Large intestine (tissue), 3 donors: Measurements from ENCODE around the gene GALNTL6. TPM values are rescaled to one million over a fixed set of nuclear protein-coding genes. Genes with fewer than 3 reads are reported as not detected.
A peak's percentile ranks its signal among the peaks of the same experiment; 100 is the strongest.
"Not testable (repeated sequence)": the region's sequence is repeated elsewhere in the genome, so short reads cannot be mapped to it uniquely, and the experiment has no call there.

Experiments
- DNase-seq, 2 donors: peaks; one replicate each; pipeline versions ENCODE4 v3.0.0 to v3.0.0-alpha.2; 2013
- H3K27ac ChIP-seq: one replicate; pipeline ENCODE4 v1.5.1; 2013; ENCODE audit warnings: low read length
- H3K27me3 ChIP-seq: 2 replicates; pipeline ENCODE4 v1.6.1; 2013; ENCODE audit warnings: low read length; ENCODE audit not compliant: control insufficient read depth, insufficient read depth
- H3K36me3 ChIP-seq: 2 replicates; pipeline ENCODE4 v1.6.1; 2013; ENCODE audit warnings: low read length; ENCODE audit not compliant: control insufficient read depth, insufficient read depth
- H3K4me1 ChIP-seq: one replicate; pipeline ENCODE4 v1.6.1; 2013; ENCODE audit warnings: low read length; ENCODE audit not compliant: control insufficient read depth, insufficient read depth
- H3K4me3 ChIP-seq: one replicate; pipeline ENCODE4 v1.5.1; 2013; ENCODE audit warnings: low read length
- H3K9me3 ChIP-seq: one replicate; pipeline ENCODE4 v1.6.1; 2013; ENCODE audit warnings: mild to moderate bottlenecking, low read depth, low read length, moderate library complexity; ENCODE audit not compliant: control insufficient read depth
- WGBS: methylation state at CpG from one replicate; pipeline ENCODE4 v1.1.5; 2013; ENCODE audit warnings: low lambda C conversion rate; ENCODE audit not compliant: insufficient coverage; 5-methylcytosine and 5-hydroxymethylcytosine counted together
- polyA plus RNA-seq: library from polyadenylated mRNA; unstranded; fragments of 120-200 nt; gene quantifications from one replicate; pipeline ENCODE4 v1.2.1, GENCODE V29; 2013

The GALNTL6 gene
- polyA plus RNA-seq, 1 donor: 0.84 TPM

DNA sequence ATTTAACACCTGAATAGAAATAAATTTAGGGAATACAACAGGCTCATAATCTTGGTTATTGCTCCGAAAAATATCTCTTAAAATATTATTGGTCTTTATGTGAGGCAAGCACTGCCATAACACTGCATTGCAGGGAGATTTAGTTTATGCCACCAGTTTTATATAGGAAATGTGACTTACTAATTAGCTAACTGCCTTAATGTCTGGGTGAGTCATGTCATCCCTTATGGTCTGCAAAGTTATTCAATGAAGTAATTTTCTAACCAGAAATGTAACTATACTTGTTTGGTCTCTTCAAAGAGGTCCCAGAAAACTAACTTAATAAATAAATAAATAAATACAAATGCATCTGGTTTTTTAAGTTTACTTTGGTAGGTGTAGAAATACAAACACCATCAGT is 597.2 kb downstream of the GALNTL6 start:
- no peaks in the 10 kb centered on the region for H3K9me3 ChIP-seq
- no peak for DNase-seq
- no CpG with 5 or more reads among the region's 1 CpG for WGBS
- H3K4me1 ChIP-seq: no peaks in the 10 kb centered on the region
- H3K27ac ChIP-seq: no peak overlapping the region
- H3K27me3 ChIP-seq: no peaks in the 10 kb centered on the region
- no peaks in the 10 kb centered on the region for H3K36me3 ChIP-seq
- no peak overlapping the region for H3K4me3 ChIP-seq

DNA sequence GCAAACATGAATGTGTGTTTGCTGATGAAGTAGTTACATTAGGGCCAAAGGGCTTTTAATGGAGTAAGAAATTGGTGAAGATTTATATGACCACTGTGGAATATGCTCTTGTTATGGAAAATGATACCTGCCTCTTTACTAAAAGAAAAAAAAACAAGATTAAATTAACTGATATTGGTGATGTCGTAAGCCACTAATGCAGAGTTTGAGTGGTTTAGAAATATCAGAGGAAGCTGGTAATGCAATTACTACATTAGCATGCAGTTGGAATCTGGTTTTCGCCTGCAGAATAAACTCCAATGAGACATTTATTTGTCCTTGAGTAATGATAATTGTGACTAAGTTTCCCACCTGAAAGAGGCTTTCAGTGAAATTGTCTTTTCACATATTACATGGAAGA is 597.9 kb downstream of the GALNTL6 start:
- DNase-seq: peak in 1 of 2 donors; percentile 1
- WGBS: 94% methylated on average over 2 of the region's 2 CpGs

GRCh38 chr4:172412851-172413580 is 599.8 kb downstream of the GALNTL6 start:
- DNase-seq: no peak

More for the DNA sequence above, 597.9 kb downstream of the GALNTL6 start:
- no peaks in the 10 kb centered on the region for H3K9me3 ChIP-seq
- no peaks in the 10 kb centered on the region for H3K36me3 ChIP-seq
- H3K4me1 ChIP-seq: no peaks in the 10 kb centered on the region
- no peaks in the 10 kb centered on the region for H3K27me3 ChIP-seq
- no peak overlapping the region for H3K4me3 ChIP-seq
- no peak overlapping the region for H3K27ac ChIP-seq

DNA sequence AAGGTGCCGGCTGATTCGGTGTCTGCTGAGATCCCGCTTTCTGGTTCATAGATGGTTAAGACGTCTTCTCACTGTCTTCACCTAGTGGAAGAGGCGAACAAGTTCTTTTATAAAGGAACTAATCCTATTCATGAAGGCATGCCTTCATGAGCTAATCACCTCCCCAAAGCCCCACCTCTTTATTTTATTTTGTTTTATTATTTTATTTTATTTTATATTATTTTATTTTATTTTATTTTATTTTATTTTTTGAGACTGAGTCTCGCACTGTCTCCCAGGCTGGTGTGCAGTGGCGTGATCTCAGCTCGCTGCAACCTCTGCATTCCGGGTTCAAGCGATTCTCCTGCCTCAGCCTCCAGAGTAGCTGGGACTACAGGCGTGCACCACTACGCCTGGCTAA is 615.8 kb downstream of the GALNTL6 start:
- not testable (repeated sequence) for H3K4me1 ChIP-seq, DNase-seq, H3K4me3 ChIP-seq, H3K9me3 ChIP-seq, H3K36me3 ChIP-seq, H3K27me3 ChIP-seq, H3K27ac ChIP-seq
- 97% methylated on average over 6 of the region's 12 CpGs for WGBS

More at GRCh38 chr4:172412851-172413580, 599.8 kb downstream of the GALNTL6 start:
- Histone ChIP-seq H3K9me3 (no peaks in the 10 kb centered on the region), H3K4me3 (no peak overlapping the region), H3K36me3 (no peaks in the 10 kb centered on the region), H3K4me1 (no peaks in the 10 kb centered on the region), H3K27ac (no peak overlapping the region), H3K27me3 (no peaks in the 10 kb centered on the region)
- WGBS: 86% methylated on average over 2 of the region's 3 CpGs

DNA sequence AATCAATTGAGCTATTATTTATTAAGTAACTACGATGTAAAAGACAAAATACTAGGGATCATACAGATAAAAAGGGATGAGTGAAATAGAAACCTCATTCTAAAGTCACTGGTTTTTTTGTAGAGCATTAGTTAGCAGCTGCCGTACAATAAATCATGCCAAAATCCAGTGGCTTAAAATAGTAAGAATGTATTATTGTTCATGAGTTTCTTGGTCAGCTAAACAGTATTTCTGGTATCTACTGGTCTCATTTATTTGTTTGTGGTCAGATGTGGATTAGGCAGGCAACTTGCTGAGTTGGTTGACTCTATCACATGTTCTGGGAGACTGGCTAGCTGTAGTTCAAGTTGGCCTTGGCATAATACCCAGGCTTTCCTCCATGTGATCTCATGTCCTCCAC is 667.3 kb downstream of the GALNTL6 start:
- no peaks in the 10 kb centered on the region for H3K27me3 ChIP-seq
- 100% methylated on average over 1 of the region's 2 CpGs for WGBS
- H3K4me3 ChIP-seq: no peak overlapping the region
- H3K27ac ChIP-seq: no peak overlapping the region
- DNase-seq: no peak
- H3K9me3 ChIP-seq: peaks cover 7% of the 10 kb centered on the region
- H3K4me1 ChIP-seq: no peaks in the 10 kb centered on the region
- no peaks in the 10 kb centered on the region for H3K36me3 ChIP-seq

- 80% methylated on average over 1 of the region's 30 CpGs for WGBS
- Histone ChIP-seq H3K9me3 (peaks cover 7% of the 10 kb centered on the region), H3K27ac (no peak overlapping the region), H3K36me3 (no peaks in the 10 kb centered on the region), H3K4me1 (no peaks in the 10 kb centered on the region), H3K4me3 (no peak overlapping the region), H3K27me3 (no peaks in the 10 kb centered on the region)
- no peak for DNase-seq
Observed at GRCh38 chr4:172481802-172482508, 668.8 kb downstream of the GALNTL6 start.

DNA sequence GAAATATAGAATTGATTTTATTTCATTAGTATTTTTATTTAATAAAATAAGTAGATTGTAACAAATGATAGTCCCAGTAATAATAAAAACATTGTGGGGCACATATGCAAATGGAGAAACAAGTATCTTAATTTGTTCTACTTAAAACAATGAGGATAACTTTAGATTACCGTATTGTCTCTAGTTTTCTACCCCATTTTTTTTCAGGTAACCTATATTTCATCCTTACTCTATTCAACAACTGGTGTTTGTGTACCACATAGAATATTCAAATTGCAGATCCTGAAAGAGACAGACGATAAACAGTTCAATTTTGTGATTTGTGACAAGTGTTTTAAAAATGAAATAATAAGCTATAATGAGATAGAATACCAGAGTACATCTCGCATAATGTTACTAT is 671.8 kb downstream of the GALNTL6 start:
- Histone ChIP-seq H3K36me3 (no peaks in the 10 kb centered on the region), H3K27me3 (no peaks in the 10 kb centered on the region), H3K4me3 (no peak overlapping the region), H3K27ac (no peak overlapping the region), H3K9me3 (peaks cover 7% of the 10 kb centered on the region), H3K4me1 (no peaks in the 10 kb centered on the region)
- WGBS: 95% methylated on average over 3 of the region's 3 CpGs
- no peak for DNase-seq

GRCh38 chr4:172486531-172486930 is 673.3 kb downstream of the GALNTL6 start:
- 93% methylated on average over 2 of the region's 2 CpGs for WGBS
- Histone ChIP-seq H3K27ac (no peak overlapping the region), H3K9me3 (peaks cover 7% of the 10 kb centered on the region), H3K4me3 (no peak overlapping the region), H3K36me3 (no peaks in the 10 kb centered on the region), H3K27me3 (no peaks in the 10 kb centered on the region), H3K4me1 (no peaks in the 10 kb centered on the region)
- DNase-seq: no peak

DNA sequence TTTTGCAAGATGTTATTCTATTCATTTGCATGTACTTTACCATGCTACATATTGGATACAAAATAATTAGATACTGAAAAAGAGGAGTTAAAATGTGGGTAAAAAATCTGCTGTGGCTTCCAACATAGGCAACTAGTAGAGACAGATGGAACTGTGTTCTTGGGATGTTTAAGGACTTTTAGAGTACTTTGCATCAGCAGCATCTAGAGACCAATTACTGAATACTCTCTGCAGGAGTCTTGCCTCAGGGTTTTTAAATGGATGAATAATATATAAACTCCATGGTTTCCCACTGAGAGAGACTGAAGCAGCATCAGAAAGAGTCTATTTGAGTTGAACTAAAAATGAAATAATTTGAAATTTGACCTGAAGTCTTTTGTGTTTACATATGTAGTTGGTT is 676.7 kb downstream of the GALNTL6 start:
- no peak for DNase-seq
- H3K36me3 ChIP-seq: no peaks in the 10 kb centered on the region
- no peak overlapping the region for H3K27ac ChIP-seq
- H3K4me1 ChIP-seq: no peaks in the 10 kb centered on the region
- H3K27me3 ChIP-seq: no peaks in the 10 kb centered on the region
- H3K9me3 ChIP-seq: no peaks in the 10 kb centered on the region
- H3K4me3 ChIP-seq: no peak overlapping the region

DNA sequence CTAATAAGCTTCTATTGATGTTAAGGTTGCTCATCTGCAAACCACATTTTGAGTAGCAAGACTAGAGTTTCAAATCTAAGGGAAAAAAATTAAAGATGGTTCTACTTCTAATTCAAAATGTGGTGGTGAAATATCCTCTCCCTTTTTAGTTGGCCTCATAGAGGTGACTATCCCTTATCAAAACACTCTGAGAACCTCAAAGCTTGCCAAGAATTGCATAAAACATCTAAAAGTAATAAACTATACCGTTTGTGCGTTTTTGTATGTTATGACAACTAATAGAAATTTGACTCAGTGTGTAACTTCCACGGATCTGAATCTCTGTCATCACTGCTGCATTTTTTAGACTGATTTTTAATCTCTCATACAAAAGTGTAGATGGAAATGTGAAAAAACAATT is 682.6 kb downstream of the GALNTL6 start:
- no peaks in the 10 kb centered on the region for H3K9me3 ChIP-seq
- H3K27me3 ChIP-seq: no peaks in the 10 kb centered on the region
- no peaks in the 10 kb centered on the region for H3K4me1 ChIP-seq
- WGBS: 82% methylated on average over 2 of the region's 3 CpGs
- no peak overlapping the region for H3K4me3 ChIP-seq
- no peaks in the 10 kb centered on the region for H3K36me3 ChIP-seq
- H3K27ac ChIP-seq: no peak overlapping the region
- no peak for DNase-seq

- H3K4me3 ChIP-seq: no peak overlapping the region
- no peak for DNase-seq
- H3K27ac ChIP-seq: no peak overlapping the region
- H3K36me3 ChIP-seq: no peaks in the 10 kb centered on the region
- H3K4me1 ChIP-seq: no peaks in the 10 kb centered on the region
- no peaks in the 10 kb centered on the region for H3K9me3 ChIP-seq
- no peaks in the 10 kb centered on the region for H3K27me3 ChIP-seq
Observed at GRCh38 chr4:172497321-172497720, 684.1 kb downstream of the GALNTL6 start.
